HT1080 (cell line): Measurements from ENCODE around the gene CHERP. TPM values are rescaled to one million over a fixed set of nuclear protein-coding genes. Genes with fewer than 3 reads are reported as not detected.
"Not testable (repeated sequence)": the region's sequence is repeated elsewhere in the genome, so short reads cannot be mapped to it uniquely, and the experiment has no call there.

Experiments
- DNase-seq: peaks from one replicate; pipeline ENCODE4 v3.0.0-alpha.2; 2015; ENCODE audit warnings: low read depth
- small RNA-seq: library from RNA; depleted of rRNA; stranded (forward); fragments of <200 nt; gene quantifications from one replicate; pipeline ENCODE3, GENCODE V24; 2014
- total RNA-seq: library from RNA; depleted of rRNA; stranded (reverse); fragments of >200 nt; shearing (Covaris generic); gene quantifications from 2 replicates; pipeline ENCODE4 v1.2.3, GENCODE V29; 2014; rRNA removed

CHERP gene
- total RNA-seq, 1 experiment from 2014 or later: 9.2 TPM

GRCh38 chr19:16476401-16476800, 65.8 kb downstream of the CHERP start:
- DNase-seq: no peak

- no peak for DNase-seq
These were observed 68.3 kb downstream of the CHERP start for GRCh38 chr19:16473875-16474392.

GRCh38 chr19:16472992-16473391, 69.2 kb downstream of the CHERP start:
- DNase-seq: no peak

GRCh38 chr19:16472559-16472899, 69.7 kb downstream of the CHERP start:
- DNase-seq: not testable (repeated sequence)

GRCh38 chr19:16470911-16471811, 71.1 kb downstream of the CHERP start:
- peak; percentile 20 for DNase-seq

- no peak for DNase-seq
These were observed 71.7 kb downstream of the CHERP start for GRCh38 chr19:16470541-16470910.

Small RNA genes lying within 50 kb of the gene (small RNA-seq; reads per million reads assigned to genes)
- gene RN7SL146P: not detected

Other genes starting within 250 kb of the CHERP start
- 15.6 and 37.9 TPM in 2 replicates for gene KLF2, start 217.6 kb downstream of the CHERP start, total RNA-seq
- gene EPS15L1, start 70.5 kb downstream of the CHERP start, total RNA-seq: 8.5 and 8.6 TPM in 2 replicates
- not detected in 2 replicates for gene CALR3, start 46.3 kb downstream of the CHERP start, total RNA-seq
- 1.4 and 3.1 TPM in 2 replicates for gene C19orf44, start 46.0 kb downstream of the CHERP start, total RNA-seq
- gene SLC35E1, start 30.0 kb upstream of the CHERP start, total RNA-seq: 31.0 and 35.9 TPM in 2 replicates
- 13.5 and 14.6 TPM in 2 replicates for gene MED26, start 85.8 kb upstream of the CHERP start, total RNA-seq
- 71.3 and 89.7 TPM in 2 replicates for gene SMIM7, start 117.7 kb upstream of the CHERP start, total RNA-seq
- 0.26 and 0.94 TPM in 2 replicates for gene TMEM38A, start 118.7 kb upstream of the CHERP start, total RNA-seq
- not detected in 2 replicates for gene NWD1, start 177.4 kb upstream of the CHERP start, total RNA-seq